ENCODE data around the gene NAT16. TPM values are rescaled to one million over a fixed set of nuclear protein-coding genes. Genes with fewer than 3 reads are reported as not detected.

The NAT16 gene
- total and polyA plus RNA-seq, 10 donors: not detected

DNA sequence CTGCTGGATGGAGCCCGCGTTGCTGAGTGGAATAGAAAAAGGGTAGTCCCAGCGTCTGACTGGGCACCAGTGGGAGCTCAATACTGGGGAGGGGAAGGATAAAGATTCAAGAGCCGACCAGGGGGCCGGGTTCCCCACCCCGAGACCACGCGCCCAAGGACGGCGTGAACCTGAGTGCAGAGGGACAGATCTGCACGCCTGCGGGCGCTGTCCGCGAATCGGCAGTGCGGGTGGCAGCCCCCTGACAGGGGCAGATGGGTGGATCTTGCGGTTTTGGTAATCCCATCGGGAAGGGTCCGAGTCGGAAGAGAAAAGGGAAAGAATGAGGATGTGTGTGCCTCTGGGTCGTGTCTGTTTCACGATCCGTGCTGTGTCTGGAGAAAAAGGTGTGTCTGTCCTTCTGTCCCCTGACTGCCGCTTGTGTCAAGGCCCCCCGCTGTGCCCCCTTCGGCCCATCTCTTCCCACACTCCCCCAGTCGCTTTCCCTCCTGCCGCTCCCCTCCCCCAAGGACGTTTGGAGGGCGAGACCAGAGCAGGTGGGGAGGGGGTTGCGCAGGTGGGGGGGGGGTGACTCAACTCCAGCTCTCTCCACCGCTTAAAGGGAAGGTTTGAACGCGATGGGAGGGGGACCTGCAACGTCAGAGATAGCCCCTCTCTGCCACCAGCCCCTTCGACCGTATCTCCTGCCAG is 14.0 kb downstream of the NAT16 start:
- intact Hi-C loops (cut with DNase I; ENCODE audit: low total_unique reads): no loop called here
- peak; percentile 73 for DNase-seq
- Histone ChIP-seq H3K27ac (no peak overlapping the region), H3K9me3 (peaks cover 0 to 6% (median 0%) of the 10 kb centered on the region in 8 donors), H3K4me3 (peak overlapping the region in 4 of 8 donors; percentile 10 to 75 (median 16)), H3K27me3 (replicated peaks in 1 of 7) (peaks cover 5 to 95% (median 90%) of the 10 kb centered on the region in 7 donors), H3K4me1 (peaks cover 41 to 78% (median 62%) of the 10 kb centered on the region in 6 donors), H3K36me3 (peaks cover 0 to under 1% (median 0%) of the 10 kb centered on the region in 6 donors)
- TF ChIP-seq, protein P1, sequence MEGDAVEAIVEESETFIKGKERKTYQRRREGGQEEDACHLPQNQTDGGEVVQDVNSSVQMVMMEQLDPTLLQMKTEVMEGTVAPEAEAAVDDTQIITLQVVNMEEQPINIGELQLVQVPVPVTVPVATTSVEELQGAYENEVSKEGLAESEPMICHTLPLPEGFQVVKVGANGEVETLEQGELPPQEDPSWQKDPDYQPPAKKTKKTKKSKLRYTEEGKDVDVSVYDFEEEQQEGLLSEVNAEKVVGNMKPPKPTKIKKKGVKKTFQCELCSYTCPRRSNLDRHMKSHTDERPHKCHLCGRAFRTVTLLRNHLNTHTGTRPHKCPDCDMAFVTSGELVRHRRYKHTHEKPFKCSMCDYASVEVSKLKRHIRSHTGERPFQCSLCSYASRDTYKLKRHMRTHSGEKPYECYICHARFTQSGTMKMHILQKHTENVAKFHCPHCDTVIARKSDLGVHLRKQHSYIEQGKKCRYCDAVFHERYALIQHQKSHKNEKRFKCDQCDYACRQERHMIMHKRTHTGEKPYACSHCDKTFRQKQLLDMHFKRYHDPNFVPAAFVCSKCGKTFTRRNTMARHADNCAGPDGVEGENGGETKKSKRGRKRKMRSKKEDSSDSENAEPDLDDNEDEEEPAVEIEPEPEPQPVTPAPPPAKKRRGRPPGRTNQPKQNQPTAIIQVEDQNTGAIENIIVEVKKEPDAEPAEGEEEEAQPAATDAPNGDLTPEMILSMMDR (IDR thresholded peaks at IDR 0.05 in 8 of 11, conservative IDR thresholded peaks at IDR 0.05 in 3 of 11): no peak
- TF ChIP-seq POLR2A (IDR thresholded peaks at IDR 0.05) (no peak), POLR2AphosphoS5 (IDR thresholded peaks at IDR 0.05) (no peak)
- 3 to 4% (median 3%) methylated on average over 36 to 38 of the region's 38 CpGs for WGBS, 5 donors

DNA sequence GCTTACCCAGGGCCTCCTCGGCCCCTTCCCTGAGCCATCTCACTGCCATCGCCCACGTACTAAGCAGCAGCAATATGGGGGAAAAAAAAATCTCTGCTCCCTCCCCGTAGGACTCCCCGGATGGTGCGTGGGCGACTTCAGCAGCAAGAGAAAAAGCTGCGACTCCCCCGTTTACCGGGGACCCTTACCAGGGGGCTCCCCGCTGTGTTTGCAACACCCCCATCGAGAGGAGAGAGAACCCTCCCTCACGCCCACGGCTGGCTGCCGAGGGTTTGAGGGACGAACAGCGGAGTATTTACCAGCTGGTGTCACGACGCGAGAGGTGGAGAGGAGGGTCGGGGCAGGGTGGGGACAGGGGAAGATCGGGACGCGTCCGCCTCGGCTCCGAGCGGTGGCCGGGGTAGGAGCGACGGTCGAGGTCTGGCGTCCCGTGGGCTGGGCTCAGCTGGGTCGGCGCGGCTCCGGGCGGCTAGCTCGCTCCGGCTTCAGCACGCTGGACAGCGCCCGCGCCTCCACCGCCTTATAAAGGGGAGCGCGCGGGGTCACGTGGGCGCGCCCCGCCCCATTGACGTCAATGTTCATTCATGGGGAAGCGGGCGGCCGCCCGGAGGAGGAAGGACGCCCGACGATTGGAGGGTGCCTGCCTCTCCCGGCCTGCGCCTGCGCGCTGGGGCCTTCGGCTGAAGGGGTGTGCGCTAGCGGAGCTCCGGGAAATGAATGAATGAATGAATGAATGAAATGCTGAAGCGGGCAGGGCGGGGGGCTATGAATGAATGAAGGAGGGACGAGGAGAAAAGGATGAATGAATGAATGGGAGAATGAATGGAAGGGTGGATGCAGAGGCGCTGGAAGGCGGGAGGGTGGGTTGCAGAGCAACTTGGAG is 14.8 kb downstream of the NAT16 start, which contains the start of gene VGF:
Gene VGF (minus strand): TSS at position 495 of the 883 bp plus-strand sequence. CDS start 726 bp downstream, outside the sequence.
- Histone ChIP-seq H3K27ac (no peak within 1 kb of the TSS), H3K4me3 (peak within 1 kb of the TSS in 5 of 8 donors; percentile 20 to 75 (median 52)), H3K9me3 (peaks cover 0 to 6% (median 0%) of the 10 kb centered on the region in 8 donors), H3K27me3 (replicated peaks in 1 of 7) (peaks cover 2 to 87% (median 82%) of the 10 kb centered on the region in 7 donors), H3K36me3 (peaks cover 0 to 8% (median under 1%) of the 10 kb centered on the region in 6 donors), H3K4me1 (peaks cover 37 to 70% (median 54%) of the 10 kb centered on the region in 6 donors)
- peak; percentile 96 for DNase-seq
- TF ChIP-seq POLR2AphosphoS5 (IDR thresholded peaks at IDR 0.05) (peak; percentile 70 to 87 (median 74)), POLR2A (IDR thresholded peaks at IDR 0.05) (no peak)
- TF ChIP-seq, protein P1 (IDR thresholded peaks at IDR 0.05 in 8 of 11, conservative IDR thresholded peaks at IDR 0.05 in 3 of 11): peak in 2 of 11 experiments; percentile 9 to 16
- 3 to 4% (median 4%) methylated on average over 49 to 74 of the region's 74 CpGs for WGBS, 5 donors
- intact Hi-C loops (cut with DNase I; ENCODE audit: low total_unique reads): no loop called here

DNA sequence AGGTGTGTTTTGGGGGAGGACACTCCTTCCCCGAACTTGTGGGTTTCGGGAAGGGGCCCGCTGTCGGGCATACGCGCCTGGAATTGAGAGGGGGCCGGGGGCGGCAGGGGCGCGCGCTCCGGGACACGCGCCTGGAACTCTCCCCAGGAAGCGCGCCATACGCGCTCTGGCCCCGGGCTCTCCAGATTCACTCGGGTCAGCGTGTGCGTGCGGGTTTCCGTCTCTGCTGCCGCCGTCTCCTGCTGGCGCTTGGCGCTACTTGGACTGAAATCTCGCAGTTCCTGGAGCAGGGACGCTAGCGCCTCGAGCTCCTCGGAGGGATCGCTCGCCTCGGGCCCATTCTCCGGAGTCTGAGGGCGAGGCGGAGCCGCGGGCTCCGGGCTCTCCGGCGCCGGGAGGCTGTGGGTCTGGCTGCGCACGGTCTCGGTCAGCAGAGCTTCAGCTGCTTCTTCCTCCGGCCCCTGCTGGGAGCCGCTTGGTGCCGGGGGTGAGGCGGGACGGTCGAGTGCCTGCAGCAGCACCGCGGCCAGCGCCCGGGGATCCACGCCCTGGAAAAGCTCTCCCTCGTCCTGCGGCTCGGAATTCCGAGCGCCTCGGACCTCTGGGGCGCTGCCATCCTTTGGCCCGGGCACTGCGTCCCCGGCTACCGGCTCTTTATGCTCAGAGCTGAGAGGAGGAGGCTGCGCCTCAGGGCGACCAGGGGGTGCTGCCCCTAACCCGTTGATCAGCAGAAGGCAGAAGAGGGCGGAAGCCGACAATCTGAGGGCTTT is 15.8 kb downstream of the NAT16 start:
- TF ChIP-seq POLR2AphosphoS5 (IDR thresholded peaks at IDR 0.05): no peak
- TF ChIP-seq POLR2A (IDR thresholded peaks at IDR 0.05): no peak
- TF ChIP-seq, protein P1 (IDR thresholded peaks at IDR 0.05 in 8 of 11, conservative IDR thresholded peaks at IDR 0.05 in 3 of 11): no peak
- peaks cover 0 to 76% (median 72%) of the 10 kb centered on the region in 7 donors for H3K27me3 ChIP-seq (replicated peaks in 1 of 7)
- H3K36me3 ChIP-seq: peaks cover 0 to 19% (median 4%) of the 10 kb centered on the region in 6 donors
- peak; percentile 76 for DNase-seq
- H3K9me3 ChIP-seq: peaks cover 0 to 6% (median 0%) of the 10 kb centered on the region in 8 donors
- H3K4me3 ChIP-seq: peak overlapping the region in 7 of 8 donors; percentile 30 to 75 (median 47)
- no peak overlapping the region for H3K27ac ChIP-seq
- H3K4me1 ChIP-seq: peaks cover 29 to 59% (median 44%) of the 10 kb centered on the region in 6 donors
- WGBS, 5 donors: 3 to 6% (median 3%) methylated on average over 13 to 75 of the region's 75 CpGs
- intact Hi-C loops (cut with DNase I; ENCODE audit: low total_unique reads): no loop called here
